Tibial artery (tissue), 4 donors: ENCODE measurements around the gene ZNF609.

Source experiments
- DNase-seq, 2 donors: peaks; one replicate each; pipeline ENCODE4 v3.0.0-alpha.2; 2019
- H3K27ac ChIP-seq, 2 donors: fragments of 200-600 bp; sonication (generic) in 1 of 2; 1 replicate in 1 of 2; 2 replicates in 1 of 2; pipeline ENCODE4 v1.5.1; 2018 to 2019; ENCODE audit warnings: mild to moderate bottlenecking in 1 of 2
- H3K27me3 ChIP-seq, 2 donors: fragments of 200-600 bp; sonication (generic) in 1 of 2; one replicate each; pipeline versions ENCODE4 v1.5.1 to v1.6.0; 2016 to 2019
- H3K36me3 ChIP-seq, 3 donors: fragments of 200-600 bp; sonication (generic) in 2 of 3; one replicate each; pipeline ENCODE4 v1.5.1; 2016 to 2019; ENCODE audit warnings: mild to moderate bottlenecking in 2 of 3
- H3K4me1 ChIP-seq, 4 donors: fragments of 200-600 bp; sonication (generic) in 2 of 4; 1 replicate in 3 of 4; 2 replicates in 1 of 4; pipeline ENCODE4 v1.5.1; 2016 to 2019
- H3K4me3 ChIP-seq, 2 donors: fragments of 200-600 bp; sonication (generic) in 1 of 2; 1 replicate in 1 of 2; 2 replicates in 1 of 2; pipeline ENCODE4 v1.5.1; 2018 to 2019; ENCODE audit warnings: mild to moderate bottlenecking in 2 of 2
- H3K9me3 ChIP-seq, 3 donors: fragments of 200-600 bp; sonication (generic) in 1 of 3; one replicate each; pipeline ENCODE4 v1.5.1; 2016 to 2019
- intact Hi-C: fragments of 100-400 bp; cut with DNase I; formaldehyde crosslinking; loops from one replicate; pipeline ENCODE4 v1.15.0; 2023; ENCODE audit warnings: low total_unique reads
- TF ChIP-seq, protein P1 (sequence below), 2 experiments: fragments of 200-600 bp in 1 of 2; fragments of 450-650 bp in 1 of 2; IDR thresholded peaks; one replicate each; pipeline ENCODE4 v1.5.1; 2017 to 2019; ENCODE audit warnings: antibody characterized with exemption in 2 of 2, mild to moderate bottlenecking in 1 of 2, moderate library complexity in 1 of 2

The ZNF609 gene

DNA sequence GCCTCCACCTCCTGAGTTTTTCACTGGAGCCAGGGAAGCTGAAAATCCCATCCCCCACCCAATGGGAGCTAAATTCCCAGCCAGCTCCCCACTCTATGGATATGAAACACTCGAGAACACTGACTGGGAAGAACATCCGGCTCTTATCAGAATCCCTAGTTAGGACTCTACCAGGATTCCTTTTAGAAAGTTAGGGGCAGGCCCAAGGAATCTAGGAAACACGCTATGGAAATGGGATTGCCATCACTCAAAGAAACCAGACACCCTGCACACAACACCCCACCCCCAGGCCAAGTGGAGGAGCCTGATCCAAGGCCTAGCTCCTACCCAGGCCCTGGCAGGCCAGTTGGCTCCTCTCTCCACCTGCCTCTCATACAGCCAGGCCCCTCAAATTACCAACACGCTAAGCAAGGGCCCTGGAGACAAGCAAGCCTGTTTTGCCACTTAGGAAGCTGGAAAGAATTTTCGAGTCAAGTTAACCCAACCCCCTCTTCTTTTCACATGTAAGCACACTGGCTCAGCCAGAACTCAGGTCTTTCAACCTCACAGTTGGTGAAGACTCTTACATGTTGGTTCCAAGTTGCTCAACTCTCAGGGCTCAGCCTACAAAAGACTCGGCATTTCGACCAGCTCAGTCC, 239.5 kb downstream of the ZNF609 start:
- peak; percentile 46 to 77 for DNase-seq
- H3K36me3 ChIP-seq: peaks cover 0 to 5% (median 0%) of the 10 kb centered on the region in 3 donors
- H3K9me3 ChIP-seq: no peaks in the 10 kb centered on the region
- H3K27me3 ChIP-seq: no peaks in the 10 kb centered on the region
- intact Hi-C loops: loop anchor here (10.0 kb wide), 1 partner anchor 205 kb away; no protein-coding TSS in a partner anchor
- TF ChIP-seq, protein P1, sequence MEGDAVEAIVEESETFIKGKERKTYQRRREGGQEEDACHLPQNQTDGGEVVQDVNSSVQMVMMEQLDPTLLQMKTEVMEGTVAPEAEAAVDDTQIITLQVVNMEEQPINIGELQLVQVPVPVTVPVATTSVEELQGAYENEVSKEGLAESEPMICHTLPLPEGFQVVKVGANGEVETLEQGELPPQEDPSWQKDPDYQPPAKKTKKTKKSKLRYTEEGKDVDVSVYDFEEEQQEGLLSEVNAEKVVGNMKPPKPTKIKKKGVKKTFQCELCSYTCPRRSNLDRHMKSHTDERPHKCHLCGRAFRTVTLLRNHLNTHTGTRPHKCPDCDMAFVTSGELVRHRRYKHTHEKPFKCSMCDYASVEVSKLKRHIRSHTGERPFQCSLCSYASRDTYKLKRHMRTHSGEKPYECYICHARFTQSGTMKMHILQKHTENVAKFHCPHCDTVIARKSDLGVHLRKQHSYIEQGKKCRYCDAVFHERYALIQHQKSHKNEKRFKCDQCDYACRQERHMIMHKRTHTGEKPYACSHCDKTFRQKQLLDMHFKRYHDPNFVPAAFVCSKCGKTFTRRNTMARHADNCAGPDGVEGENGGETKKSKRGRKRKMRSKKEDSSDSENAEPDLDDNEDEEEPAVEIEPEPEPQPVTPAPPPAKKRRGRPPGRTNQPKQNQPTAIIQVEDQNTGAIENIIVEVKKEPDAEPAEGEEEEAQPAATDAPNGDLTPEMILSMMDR (IDR thresholded peaks at IDR 0.05): no peak
- peaks cover 0 to 85% (median 53%) of the 10 kb centered on the region in 4 donors for H3K4me1 ChIP-seq
- H3K27ac ChIP-seq: peak overlapping the region; percentile 63 to 84
- H3K4me3 ChIP-seq: peak overlapping the region; percentile 29 to 66

DNA sequence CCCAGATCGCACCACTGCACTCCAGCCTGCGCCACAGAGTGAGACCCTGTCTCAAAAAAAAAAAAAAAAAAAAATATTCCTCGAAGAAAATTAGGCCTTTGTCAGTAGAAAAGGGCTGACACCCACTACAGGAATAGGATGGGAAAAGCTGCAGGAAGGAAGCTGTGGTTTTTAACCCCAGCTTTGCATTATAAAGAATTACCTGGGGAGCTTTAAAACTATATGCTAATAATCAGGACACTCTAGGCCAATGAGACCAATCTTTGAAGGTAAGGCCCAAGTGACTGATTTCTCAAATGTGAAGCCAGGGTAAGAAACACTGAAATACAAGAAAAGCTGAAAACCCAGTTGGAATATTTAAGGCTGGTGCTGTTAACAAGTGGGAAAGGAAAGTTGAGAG, 240.7 kb downstream of the ZNF609 start:
- H3K9me3 ChIP-seq: no peaks in the 10 kb centered on the region
- intact Hi-C loops: no loop called here
- H3K27ac ChIP-seq: peak overlapping the region; percentile 84 to 92
- DNase-seq: no peak
- H3K4me3 ChIP-seq: peak overlapping the region; percentile 66 to 78
- no peaks in the 10 kb centered on the region for H3K27me3 ChIP-seq
- H3K36me3 ChIP-seq: no peaks in the 10 kb centered on the region
- TF ChIP-seq, protein P1 (IDR thresholded peaks at IDR 0.05): no peak
- H3K4me1 ChIP-seq: peaks cover 0 to 74% (median 49%) of the 10 kb centered on the region in 4 donors

DNA sequence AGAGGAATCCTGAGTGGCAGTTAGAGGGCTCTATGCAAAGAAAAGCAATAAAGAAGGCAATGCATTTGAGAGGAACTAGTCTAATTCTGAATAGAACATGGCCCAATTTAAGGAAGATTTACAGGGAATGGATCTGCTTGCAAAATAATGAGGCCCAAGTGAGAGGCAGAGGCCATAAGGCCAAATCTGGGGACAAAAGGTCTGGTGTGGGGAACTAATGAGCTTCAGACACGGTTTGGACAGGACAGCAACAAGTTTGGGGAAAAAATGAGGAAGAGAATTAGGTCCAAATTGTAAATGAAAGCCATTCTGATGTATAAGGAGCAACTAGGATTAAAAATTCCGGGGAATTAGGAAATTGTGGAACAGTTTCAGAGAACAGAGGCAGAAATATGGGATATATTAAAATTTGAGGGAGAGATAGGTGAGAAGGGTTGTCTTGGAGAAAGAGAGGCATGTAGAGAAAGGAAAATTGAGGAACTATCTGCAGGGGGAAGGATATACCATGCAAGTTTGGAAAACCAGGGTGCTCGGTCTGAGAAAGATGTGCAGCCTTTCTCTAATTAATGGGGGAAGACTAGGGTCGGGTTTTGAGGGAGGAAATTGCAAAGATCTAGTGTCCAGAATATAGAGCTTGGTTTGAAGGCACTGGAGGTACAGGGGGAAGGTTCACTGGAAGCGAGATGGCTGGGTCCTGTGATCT, 241.3 kb downstream of the ZNF609 start:
- Histone ChIP-seq H3K27me3 (no peaks in the 10 kb centered on the region), H3K9me3 (no peaks in the 10 kb centered on the region), H3K4me3 (peak overlapping the region; percentile 66 to 78), H3K4me1 (peaks cover 0 to 68% (median 47%) of the 10 kb centered on the region in 4 donors), H3K36me3 (no peaks in the 10 kb centered on the region), H3K27ac (peak overlapping the region; percentile 84 to 92)
- intact Hi-C loops: no loop called here
- TF ChIP-seq, protein P1 (IDR thresholded peaks at IDR 0.05): no peak
- DNase-seq: no peak

DNA sequence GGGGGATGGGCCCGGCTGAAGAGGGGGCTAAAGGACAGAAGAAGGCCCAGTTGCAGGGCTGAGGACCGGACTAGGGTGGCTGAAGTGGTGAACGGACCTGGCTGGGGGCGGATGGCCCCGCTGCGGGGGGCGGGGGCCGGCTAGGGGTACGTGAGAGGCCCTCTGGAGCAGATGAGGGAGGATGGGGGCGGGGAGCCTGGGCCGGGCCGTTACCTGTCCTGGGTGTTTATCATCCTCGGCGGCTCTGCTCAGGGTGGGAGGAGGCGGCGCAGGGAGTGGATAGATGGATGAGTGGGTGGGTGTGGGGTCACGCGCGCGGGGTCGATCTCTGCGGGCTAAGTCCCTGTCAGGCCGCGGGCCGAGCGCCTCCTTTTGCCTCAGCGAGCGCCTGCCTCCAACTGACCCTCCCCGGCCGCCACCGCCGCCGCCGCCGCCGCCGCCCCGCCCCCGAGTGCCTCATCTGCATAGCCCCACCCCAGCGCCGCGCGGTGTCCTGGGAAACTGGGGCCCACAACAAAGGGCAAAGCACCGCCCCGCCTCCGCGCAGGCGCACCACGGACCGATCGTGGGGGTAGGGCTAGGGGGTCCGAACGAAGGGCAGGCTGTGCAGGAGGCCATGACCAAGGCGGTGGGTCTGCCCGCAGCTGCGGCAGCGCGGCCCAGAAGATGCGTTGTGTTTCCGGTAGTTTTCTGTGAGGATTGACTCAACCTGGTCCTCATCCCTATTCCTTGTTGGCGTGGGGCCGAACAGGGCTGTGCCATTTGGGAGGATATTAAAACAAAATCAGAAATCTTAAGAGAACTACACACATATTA, 242.6 kb downstream of the ZNF609 start:
- Histone ChIP-seq H3K36me3 (no peaks in the 10 kb centered on the region), H3K27ac (peak overlapping the region; percentile 84 to 92), H3K9me3 (no peaks in the 10 kb centered on the region), H3K27me3 (no peaks in the 10 kb centered on the region), H3K4me3 (peak overlapping the region; percentile 66 to 78), H3K4me1 (peaks cover 0 to 54% (median 42%) of the 10 kb centered on the region in 4 donors)
- DNase-seq: peak; percentile 98
- intact Hi-C loops: no loop called here
- TF ChIP-seq, protein P1 (IDR thresholded peaks at IDR 0.05): no peak

DNA sequence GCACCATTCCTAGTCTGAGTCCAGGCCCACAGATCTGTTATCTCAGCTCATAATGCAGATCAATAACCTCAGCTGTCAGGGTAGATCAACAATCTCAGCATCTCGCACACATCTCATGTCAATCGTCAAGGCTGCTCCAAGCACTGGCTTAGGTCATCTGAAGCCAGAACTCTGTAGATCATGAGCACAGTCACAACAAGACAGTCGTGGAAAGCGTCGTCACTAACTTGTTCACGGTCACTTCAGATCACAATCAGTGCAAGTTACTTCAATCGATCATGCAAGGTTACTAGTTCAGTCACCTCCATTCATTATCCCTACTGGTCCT, 243.2 kb downstream of the ZNF609 start:
- no peaks in the 10 kb centered on the region for H3K9me3 ChIP-seq
- H3K27ac ChIP-seq: peak overlapping the region; percentile 84 to 92
- intact Hi-C loops: no loop called here
- no peak for DNase-seq
- peaks cover 0 to 48% (median 36%) of the 10 kb centered on the region in 4 donors for H3K4me1 ChIP-seq
- H3K4me3 ChIP-seq: peak overlapping the region; percentile 66 to 78
- H3K36me3 ChIP-seq: no peaks in the 10 kb centered on the region
- TF ChIP-seq, protein P1 (IDR thresholded peaks at IDR 0.05): no peak
- H3K27me3 ChIP-seq: no peaks in the 10 kb centered on the region
